ENCODE results near the gene EPHB1.

Gene EPHB1

GRCh38 chr3:134761213-134761612, 33.8 kb upstream of the EPHB1 start:
- no peak overlapping the region for H3K4me3 ChIP-seq (ENCODE audit: low read depth in 1 of 2, low read length in 2 of 2)
- H3K9me3 ChIP-seq (ENCODE audit: low read length): no peaks in the 10 kb centered on the region
- no peaks in the 10 kb centered on the region for H3K27me3 ChIP-seq (ENCODE audit: control insufficient read depth in 1 of 2, insufficient read depth in 2 of 2, low read length in 2 of 2)
- H3K4me1 ChIP-seq (ENCODE audit: insufficient read depth, low read length): no peaks in the 10 kb centered on the region
- no peak overlapping the region for H3K9ac ChIP-seq (ENCODE audit: low read length)
- no peak overlapping the region for H3K27ac ChIP-seq (ENCODE audit: low read depth, low read length)
- no peaks in the 10 kb centered on the region for H3K36me3 ChIP-seq (ENCODE audit: insufficient read depth, low read length)

- H3K27ac ChIP-seq (ENCODE audit: low read depth, low read length): no peak overlapping the region
- H3K9ac ChIP-seq (ENCODE audit: low read length): no peak overlapping the region
- no peaks in the 10 kb centered on the region for H3K36me3 ChIP-seq (ENCODE audit: insufficient read depth, low read length)
- H3K9me3 ChIP-seq (ENCODE audit: low read length): no peaks in the 10 kb centered on the region
- H3K4me3 ChIP-seq (ENCODE audit: low read depth in 1 of 2, low read length in 2 of 2): no peak overlapping the region
- no peaks in the 10 kb centered on the region for H3K27me3 ChIP-seq (ENCODE audit: control insufficient read depth in 1 of 2, insufficient read depth in 2 of 2, low read length in 2 of 2)
- no peaks in the 10 kb centered on the region for H3K4me1 ChIP-seq (ENCODE audit: insufficient read depth, low read length)
Measured at GRCh38 chr3:134762016-134762415, 33.0 kb upstream of the EPHB1 start.

- Histone ChIP-seq H3K36me3 (ENCODE audit: insufficient read depth, low read length) (no peaks in the 10 kb centered on the region), H3K4me3 (ENCODE audit: low read depth in 1 of 2, low read length in 2 of 2) (no peak overlapping the region)
Measured at GRCh38 chr3:134765468-134765867, 29.6 kb upstream of the EPHB1 start.

GRCh38 chr3:134766290-134766689, 28.8 kb upstream of the EPHB1 start:
- no peak overlapping the region for H3K9ac ChIP-seq (ENCODE audit: low read length)
- H3K4me1 ChIP-seq (ENCODE audit: insufficient read depth, low read length): no peaks in the 10 kb centered on the region
- no peak overlapping the region for H3K4me3 ChIP-seq (ENCODE audit: low read depth in 1 of 2, low read length in 2 of 2)
- no peaks in the 10 kb centered on the region for H3K36me3 ChIP-seq (ENCODE audit: insufficient read depth, low read length)
- no peaks in the 10 kb centered on the region for H3K27me3 ChIP-seq (ENCODE audit: control insufficient read depth in 1 of 2, insufficient read depth in 2 of 2, low read length in 2 of 2)
- no peak overlapping the region for H3K27ac ChIP-seq (ENCODE audit: low read depth, low read length)
- no peaks in the 10 kb centered on the region for H3K9me3 ChIP-seq (ENCODE audit: low read length)

More at GRCh38 chr3:134765468-134765867, 29.6 kb upstream of the EPHB1 start:
- Histone ChIP-seq H3K4me1 (ENCODE audit: insufficient read depth, low read length) (no peaks in the 10 kb centered on the region), H3K9me3 (ENCODE audit: low read length) (no peaks in the 10 kb centered on the region), H3K27me3 (ENCODE audit: control insufficient read depth in 1 of 2, insufficient read depth in 2 of 2, low read length in 2 of 2) (no peaks in the 10 kb centered on the region), H3K9ac (ENCODE audit: low read length) (no peak overlapping the region), H3K27ac (ENCODE audit: low read depth, low read length) (no peak overlapping the region)

- Histone ChIP-seq H3K27ac (ENCODE audit: low read depth, low read length) (no peak overlapping the region), H3K4me3 (ENCODE audit: low read depth in 1 of 2, low read length in 2 of 2) (no peak overlapping the region), H3K27me3 (ENCODE audit: control insufficient read depth in 1 of 2, insufficient read depth in 2 of 2, low read length in 2 of 2) (no peaks in the 10 kb centered on the region)
Measured at GRCh38 chr3:134768116-134768515, 26.9 kb upstream of the EPHB1 start.

GRCh38 chr3:134768837-134769236, 26.2 kb upstream of the EPHB1 start:
- Histone ChIP-seq H3K4me3 (ENCODE audit: low read depth in 1 of 2, low read length in 2 of 2) (no peak overlapping the region), H3K4me1 (ENCODE audit: insufficient read depth, low read length) (no peaks in the 10 kb centered on the region), H3K9me3 (ENCODE audit: low read length) (no peaks in the 10 kb centered on the region), H3K27me3 (ENCODE audit: control insufficient read depth in 1 of 2, insufficient read depth in 2 of 2, low read length in 2 of 2) (no peaks in the 10 kb centered on the region), H3K9ac (ENCODE audit: low read length) (no peak overlapping the region), H3K27ac (ENCODE audit: low read depth, low read length) (no peak overlapping the region), H3K36me3 (ENCODE audit: insufficient read depth, low read length) (no peaks in the 10 kb centered on the region)

More at GRCh38 chr3:134768116-134768515, 26.9 kb upstream of the EPHB1 start:
- no peak overlapping the region for H3K9ac ChIP-seq (ENCODE audit: low read length)
- no peaks in the 10 kb centered on the region for H3K4me1 ChIP-seq (ENCODE audit: insufficient read depth, low read length)
- H3K9me3 ChIP-seq (ENCODE audit: low read length): no peaks in the 10 kb centered on the region
- no peaks in the 10 kb centered on the region for H3K36me3 ChIP-seq (ENCODE audit: insufficient read depth, low read length)

- no peaks in the 10 kb centered on the region for H3K4me1 ChIP-seq (ENCODE audit: insufficient read depth, low read length)
Measured at GRCh38 chr3:134769287-134769868, 25.7 kb upstream of the EPHB1 start.

GRCh38 chr3:134772011-134772410, 23.0 kb upstream of the EPHB1 start:
- no peaks in the 10 kb centered on the region for H3K9me3 ChIP-seq (ENCODE audit: low read length)
- H3K4me1 ChIP-seq (ENCODE audit: insufficient read depth, low read length): no peaks in the 10 kb centered on the region
- H3K9ac ChIP-seq (ENCODE audit: low read length): no peak overlapping the region
- H3K27ac ChIP-seq (ENCODE audit: low read depth, low read length): no peak overlapping the region
- no peaks in the 10 kb centered on the region for H3K36me3 ChIP-seq (ENCODE audit: insufficient read depth, low read length)
- H3K27me3 ChIP-seq (ENCODE audit: control insufficient read depth in 1 of 2, insufficient read depth in 2 of 2, low read length in 2 of 2): no peaks in the 10 kb centered on the region
- H3K4me3 ChIP-seq (ENCODE audit: low read depth in 1 of 2, low read length in 2 of 2): no peak overlapping the region

More at GRCh38 chr3:134769287-134769868, 25.7 kb upstream of the EPHB1 start:
- Histone ChIP-seq H3K27me3 (ENCODE audit: control insufficient read depth in 1 of 2, insufficient read depth in 2 of 2, low read length in 2 of 2) (no peaks in the 10 kb centered on the region), H3K9me3 (ENCODE audit: low read length) (no peaks in the 10 kb centered on the region), H3K9ac (ENCODE audit: low read length) (no peak overlapping the region), H3K36me3 (ENCODE audit: insufficient read depth, low read length) (no peaks in the 10 kb centered on the region), H3K4me3 (ENCODE audit: low read depth in 1 of 2, low read length in 2 of 2) (no peak overlapping the region), H3K27ac (ENCODE audit: low read depth, low read length) (no peak overlapping the region)

- no peaks in the 10 kb centered on the region for H3K36me3 ChIP-seq (ENCODE audit: insufficient read depth, low read length)
- H3K4me3 ChIP-seq (ENCODE audit: low read depth in 1 of 2, low read length in 2 of 2): no peak overlapping the region
- H3K4me1 ChIP-seq (ENCODE audit: insufficient read depth, low read length): no peaks in the 10 kb centered on the region
Measured at GRCh38 chr3:134772591-134772990, 22.5 kb upstream of the EPHB1 start.

GRCh38 chr3:134775831-134776230, 19.2 kb upstream of the EPHB1 start:
- Histone ChIP-seq H3K4me3 (ENCODE audit: low read depth in 1 of 2, low read length in 2 of 2) (no peak overlapping the region), H3K36me3 (ENCODE audit: insufficient read depth, low read length) (no peaks in the 10 kb centered on the region), H3K27ac (ENCODE audit: low read depth, low read length) (no peak overlapping the region), H3K9me3 (ENCODE audit: low read length) (no peaks in the 10 kb centered on the region), H3K9ac (ENCODE audit: low read length) (no peak overlapping the region), H3K27me3 (ENCODE audit: control insufficient read depth in 1 of 2, insufficient read depth in 2 of 2, low read length in 2 of 2) (no peaks in the 10 kb centered on the region), H3K4me1 (ENCODE audit: insufficient read depth, low read length) (no peaks in the 10 kb centered on the region)

More at GRCh38 chr3:134772591-134772990, 22.5 kb upstream of the EPHB1 start:
- Histone ChIP-seq H3K9ac (ENCODE audit: low read length) (no peak overlapping the region), H3K27ac (ENCODE audit: low read depth, low read length) (no peak overlapping the region), H3K9me3 (ENCODE audit: low read length) (no peaks in the 10 kb centered on the region), H3K27me3 (ENCODE audit: control insufficient read depth in 1 of 2, insufficient read depth in 2 of 2, low read length in 2 of 2) (no peaks in the 10 kb centered on the region)

- Histone ChIP-seq H3K4me1 (ENCODE audit: insufficient read depth, low read length) (no peaks in the 10 kb centered on the region), H3K4me3 (ENCODE audit: low read depth in 1 of 2, low read length in 2 of 2) (no peak overlapping the region), H3K9ac (ENCODE audit: low read length) (no peak overlapping the region), H3K27ac (ENCODE audit: low read depth, low read length) (no peak overlapping the region), H3K27me3 (ENCODE audit: control insufficient read depth in 1 of 2, insufficient read depth in 2 of 2, low read length in 2 of 2) (no peaks in the 10 kb centered on the region), H3K36me3 (ENCODE audit: insufficient read depth, low read length) (no peaks in the 10 kb centered on the region), H3K9me3 (ENCODE audit: low read length) (no peaks in the 10 kb centered on the region)
Measured at GRCh38 chr3:134776518-134776917, 18.5 kb upstream of the EPHB1 start.

GRCh38 chr3:134777341-134777740, 17.7 kb upstream of the EPHB1 start:
- no peaks in the 10 kb centered on the region for H3K36me3 ChIP-seq (ENCODE audit: insufficient read depth, low read length)

More at GRCh38 chr3:134777341-134777740, 17.7 kb upstream of the EPHB1 start:
- Histone ChIP-seq H3K4me3 (ENCODE audit: low read depth in 1 of 2, low read length in 2 of 2) (no peak overlapping the region), H3K27ac (ENCODE audit: low read depth, low read length) (no peak overlapping the region), H3K4me1 (ENCODE audit: insufficient read depth, low read length) (no peaks in the 10 kb centered on the region), H3K27me3 (ENCODE audit: control insufficient read depth in 1 of 2, insufficient read depth in 2 of 2, low read length in 2 of 2) (no peaks in the 10 kb centered on the region), H3K9me3 (ENCODE audit: low read length) (no peaks in the 10 kb centered on the region), H3K9ac (ENCODE audit: low read length) (no peak overlapping the region)

Data from muscle layer of colon (tissue), 2 donors.